ENCODE results near the gene PRSS57. TPM values are rescaled to one million over a fixed set of nuclear protein-coding genes. Genes with fewer than 3 reads are reported as not detected.

The PRSS57 gene
- polyA plus RNA-seq, 1 of the 3 experiments (the other 2 are of a cell fraction) = not detected

DNA sequence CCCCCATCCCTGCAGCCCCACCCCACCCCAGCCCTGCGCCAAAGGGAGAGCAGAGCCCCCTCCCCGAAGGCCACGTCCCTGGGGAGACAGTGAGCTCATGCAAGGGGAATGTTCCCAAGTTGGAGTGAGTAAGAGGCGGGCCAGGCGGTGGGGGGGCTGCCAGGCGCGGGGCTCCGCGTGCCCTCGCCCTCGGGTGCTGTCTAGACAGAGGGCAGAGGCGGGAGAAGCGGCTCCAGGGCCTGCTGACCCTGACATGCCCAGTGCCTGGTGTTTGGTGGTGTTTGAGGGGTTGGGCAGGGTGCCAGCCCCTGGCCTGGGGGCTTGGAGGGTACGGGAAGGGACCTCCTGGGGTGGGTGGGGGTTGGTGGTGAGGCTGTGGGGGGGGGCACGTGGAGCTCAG, 18.1 kb downstream of the PRSS57 start (continued):
- TF ChIP-seq EZH2phosphoT487 (IDR thresholded peaks at IDR 0.05; ENCODE audit: borderline replicate concordance, low read depth) (no peak), TAF1 (IDR thresholded peaks at IDR 0.05; ENCODE audit: borderline replicate concordance, low read depth, low read length) (no peak), YY1 (IDR thresholded peaks at IDR 0.05; ENCODE audit: low read depth) (no peak), FOSL2 (IDR thresholded peaks at IDR 0.05; ENCODE audit: borderline replicate concordance, low read depth) (peak; percentile 77; the same call in 1 of the 2 replicates), RAD21 (IDR thresholded peaks at IDR 0.05; ENCODE audit: low read length) (no peak)

- 6% methylated on average over 18 of the region's 63 CpGs for WGBS (ENCODE audit: low lambda C conversion rate)
- H3K4me3 ChIP-seq (ENCODE audit: low read depth in 2 of 2, low read length in 1 of 2) = peak within 1 kb of the TSS; percentile 54 to 79
- peaks cover 8 to 33% of the 10 kb centered on the region in 2 experiments; a peak in 3 of 4 replicates for H3K4me1 ChIP-seq (ENCODE audit: control insufficient read depth in 1 of 2, insufficient read depth in 2 of 2, low read depth in 1 of 2, low read length in 1 of 2)
- H4K20me1 ChIP-seq (ENCODE audit: insufficient read depth) = no peaks in the 10 kb centered on the region
- peak within 1 kb of the TSS; percentile 92 for H3K9ac ChIP-seq
- no peaks in the 10 kb centered on the region for H3K27me3 ChIP-seq (ENCODE audit: insufficient read depth)
- no peaks in the 10 kb centered on the region for H3K9me2 ChIP-seq
- CTCF ChIA-PET = interaction anchor here (1.0 to 6.0 kb wide), 12 partner anchors 27 to 181 kb away, joined by 3 to 33 read pairs (median 4); no protein-coding TSS in a partner anchor
- TF ChIP-seq FOXJ3 (CRISPR knock-in tag; IDR thresholded peaks at IDR 0.05) (no peak), RFX5 (IDR thresholded peaks at IDR 0.05; ENCODE audit: low read length) (no peak), POLR2AphosphoS5 (IDR thresholded peaks at IDR 0.05; ENCODE audit: low read depth, low read length) (peak; percentile 63), FOXM1 (IDR thresholded peaks at IDR 0.05; ENCODE audit: low read depth) (no peak), CHD2 (IDR thresholded peaks at IDR 0.05; ENCODE audit: low read length, partially characterized antibody) (no peak), TCF12 (IDR thresholded peaks at IDR 0.05) (no peak), RCOR1 (IDR thresholded peaks at IDR 0.05; ENCODE audit: low read length) (no peak), SIN3A (IDR thresholded peaks at IDR 0.05; ENCODE audit: borderline replicate concordance, low read depth, low read length) (no peak), YY1 (IDR thresholded peaks at IDR 0.05; ENCODE audit: low read depth) (no peak), TAF1 (IDR thresholded peaks at IDR 0.05; ENCODE audit: borderline replicate concordance, low read depth, low read length) (0 out of 2 replicates have a peak, but pooled peaks have one; percentile 21), GABPA (IDR thresholded peaks at IDR 0.05; ENCODE audit: low read depth) (no peak), RAD21 (IDR thresholded peaks at IDR 0.05; ENCODE audit: low read length) (no peak), RXRA (IDR thresholded peaks at IDR 0.05; ENCODE audit: borderline replicate concordance, low read depth) (peak; percentile 34; the same call in 1 of the 2 replicates), ELF1 (IDR thresholded peaks at IDR 0.05) (no peak), MEF2A (IDR thresholded peaks at IDR 0.05; ENCODE audit: borderline replicate concordance, low read depth) (no peak), EP300 (IDR thresholded peaks at IDR 0.05; ENCODE audit: borderline replicate concordance in 1 of 2, low read depth in 1 of 2, low read length in 1 of 2) (no peak), FOSL2 (IDR thresholded peaks at IDR 0.05; ENCODE audit: borderline replicate concordance, low read depth) (no peak)
- TF ChIP-seq, protein P1, sequence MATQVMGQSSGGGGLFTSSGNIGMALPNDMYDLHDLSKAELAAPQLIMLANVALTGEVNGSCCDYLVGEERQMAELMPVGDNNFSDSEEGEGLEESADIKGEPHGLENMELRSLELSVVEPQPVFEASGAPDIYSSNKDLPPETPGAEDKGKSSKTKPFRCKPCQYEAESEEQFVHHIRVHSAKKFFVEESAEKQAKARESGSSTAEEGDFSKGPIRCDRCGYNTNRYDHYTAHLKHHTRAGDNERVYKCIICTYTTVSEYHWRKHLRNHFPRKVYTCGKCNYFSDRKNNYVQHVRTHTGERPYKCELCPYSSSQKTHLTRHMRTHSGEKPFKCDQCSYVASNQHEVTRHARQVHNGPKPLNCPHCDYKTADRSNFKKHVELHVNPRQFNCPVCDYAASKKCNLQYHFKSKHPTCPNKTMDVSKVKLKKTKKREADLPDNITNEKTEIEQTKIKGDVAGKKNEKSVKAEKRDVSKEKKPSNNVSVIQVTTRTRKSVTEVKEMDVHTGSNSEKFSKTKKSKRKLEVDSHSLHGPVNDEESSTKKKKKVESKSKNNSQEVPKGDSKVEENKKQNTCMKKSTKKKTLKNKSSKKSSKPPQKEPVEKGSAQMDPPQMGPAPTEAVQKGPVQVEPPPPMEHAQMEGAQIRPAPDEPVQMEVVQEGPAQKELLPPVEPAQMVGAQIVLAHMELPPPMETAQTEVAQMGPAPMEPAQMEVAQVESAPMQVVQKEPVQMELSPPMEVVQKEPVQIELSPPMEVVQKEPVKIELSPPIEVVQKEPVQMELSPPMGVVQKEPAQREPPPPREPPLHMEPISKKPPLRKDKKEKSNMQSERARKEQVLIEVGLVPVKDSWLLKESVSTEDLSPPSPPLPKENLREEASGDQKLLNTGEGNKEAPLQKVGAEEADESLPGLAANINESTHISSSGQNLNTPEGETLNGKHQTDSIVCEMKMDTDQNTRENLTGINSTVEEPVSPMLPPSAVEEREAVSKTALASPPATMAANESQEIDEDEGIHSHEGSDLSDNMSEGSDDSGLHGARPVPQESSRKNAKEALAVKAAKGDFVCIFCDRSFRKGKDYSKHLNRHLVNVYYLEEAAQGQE (IDR thresholded peaks at IDR 0.05; ENCODE audit: low read depth, low read length) = no peak
- TF ChIP-seq, protein P2, sequence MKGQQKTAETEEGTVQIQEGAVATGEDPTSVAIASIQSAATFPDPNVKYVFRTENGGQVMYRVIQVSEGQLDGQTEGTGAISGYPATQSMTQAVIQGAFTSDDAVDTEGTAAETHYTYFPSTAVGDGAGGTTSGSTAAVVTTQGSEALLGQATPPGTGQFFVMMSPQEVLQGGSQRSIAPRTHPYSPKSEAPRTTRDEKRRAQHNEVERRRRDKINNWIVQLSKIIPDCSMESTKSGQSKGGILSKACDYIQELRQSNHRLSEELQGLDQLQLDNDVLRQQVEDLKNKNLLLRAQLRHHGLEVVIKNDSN (IDR thresholded peaks at IDR 0.05; ENCODE audit: borderline replicate concordance, low read depth) = 0 out of 2 replicates have a peak, but pooled peaks have one; percentile 31
- TF ChIP-seq, protein P3, sequence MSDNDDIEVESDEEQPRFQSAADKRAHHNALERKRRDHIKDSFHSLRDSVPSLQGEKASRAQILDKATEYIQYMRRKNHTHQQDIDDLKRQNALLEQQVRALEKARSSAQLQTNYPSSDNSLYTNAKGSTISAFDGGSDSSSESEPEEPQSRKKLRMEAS (IDR thresholded peaks at IDR 0.05; ENCODE audit: low read depth) = no peak
- peaks cover 26% of the 10 kb centered on the region for H3K79me2 ChIP-seq (ENCODE audit: insufficient read depth)
- peak within 1 kb of the TSS; percentile 89 for H3K4me2 ChIP-seq
- no peaks in the 10 kb centered on the region for H3K9me3 ChIP-seq
- H3K27ac ChIP-seq (ENCODE audit: low read depth in 2 of 2, low read length in 1 of 2) = peak within 1 kb of the TSS in 1 of 2 experiments; percentile 76; a peak in 2 of 4 replicates
- POLR2A ChIA-PET = interaction anchor here (1.3 kb wide), 1 partner anchor 31 kb away, joined by 3 read pairs; no protein-coding TSS in a partner anchor
- H3F3A ChIP-seq (replicated peaks; ENCODE audit: insufficient read depth) = peaks cover 10% of the 10 kb centered on the region
- DNase-seq = no peak
- H3K36me3 ChIP-seq (replicated peaks in 1 of 2; ENCODE audit: control insufficient read depth in 1 of 2, insufficient read depth in 2 of 2, low read length in 1 of 2) = peaks cover 0 to 3% of the 10 kb centered on the region in 2 experiments
- H2AFZ ChIP-seq (ENCODE audit: low read depth) = no peak within 1 kb of the TSS
These were observed 18.7 kb downstream of the PRSS57 start, which contains the start of gene FSTL3 for GRCh38 chr19:676339-677105. TSS of gene FSTL3 (plus strand) at chr19:676392. CDS start at chr19:676424, 32 bp downstream.
